Measurements from ENCODE around the gene NPR1. TPM values are rescaled to one million over a fixed set of nuclear protein-coding genes. Genes with fewer than 3 reads are reported as not detected.

The NPR1 gene
- total RNA-seq, 2 donors from 2014 or later: 2.3 to 3.6 TPM

GRCh38 chr1:153684892-153685291, 6.4 kb downstream of the NPR1 start:
- H3K9ac ChIP-seq (ENCODE audit: low read depth in 2 of 2, low read length in 2 of 2): no peak overlapping the region
- no peak overlapping the region for H3K27ac ChIP-seq
- H3K9me3 ChIP-seq: no peaks in the 10 kb centered on the region
- intact Hi-C loops (cut with DNase I): no loop called here
- H3K36me3 ChIP-seq: no peaks in the 10 kb centered on the region
- TF ChIP-seq CTCF (IDR thresholded peaks at IDR 0.05): no peak
- no peaks in the 10 kb centered on the region for H3K27me3 ChIP-seq
- H3K4me3 ChIP-seq: no peak overlapping the region
- no peaks in the 10 kb centered on the region for H3K4me1 ChIP-seq
- no peak for DNase-seq

GRCh38 chr1:153685544-153686340, 7.3 kb downstream of the NPR1 start:
- no peaks in the 10 kb centered on the region for H3K9me3 ChIP-seq
- no peak overlapping the region for H3K27ac ChIP-seq
- no peaks in the 10 kb centered on the region for H3K36me3 ChIP-seq
- H3K4me1 ChIP-seq: no peaks in the 10 kb centered on the region
- H3K4me3 ChIP-seq: no peak overlapping the region
- no peak for TF ChIP-seq CTCF (IDR thresholded peaks at IDR 0.05)
- no peak for DNase-seq
- H3K9ac ChIP-seq (ENCODE audit: low read depth in 2 of 2, low read length in 2 of 2): no peak overlapping the region
- intact Hi-C loops (cut with DNase I): no loop called here
- no peaks in the 10 kb centered on the region for H3K27me3 ChIP-seq

GRCh38 chr1:153687346-153688125, 9.0 kb downstream of the NPR1 start:
- intact Hi-C loops (cut with DNase I): no loop called here
- TF ChIP-seq CTCF (IDR thresholded peaks at IDR 0.05): no peak
- Histone ChIP-seq H3K4me1 (no peaks in the 10 kb centered on the region), H3K4me3 (no peak overlapping the region), H3K36me3 (no peaks in the 10 kb centered on the region), H3K27ac (no peak overlapping the region), H3K27me3 (no peaks in the 10 kb centered on the region), H3K9ac (ENCODE audit: low read depth in 2 of 2, low read length in 2 of 2) (no peak overlapping the region), H3K9me3 (no peaks in the 10 kb centered on the region)
- no peak for DNase-seq

GRCh38 chr1:153688276-153688675, 9.8 kb downstream of the NPR1 start:
- Histone ChIP-seq H3K27ac (no peak overlapping the region), H3K36me3 (no peaks in the 10 kb centered on the region), H3K9me3 (no peaks in the 10 kb centered on the region), H3K9ac (ENCODE audit: low read depth in 2 of 2, low read length in 2 of 2) (no peak overlapping the region), H3K27me3 (no peaks in the 10 kb centered on the region), H3K4me1 (no peaks in the 10 kb centered on the region), H3K4me3 (no peak overlapping the region)
- TF ChIP-seq CTCF (IDR thresholded peaks at IDR 0.05): no peak
- no peak for DNase-seq
- intact Hi-C loops (cut with DNase I): no loop called here

- no peak for TF ChIP-seq CTCF (IDR thresholded peaks at IDR 0.05)
- H3K4me3 ChIP-seq: no peak overlapping the region
- H3K4me1 ChIP-seq: no peaks in the 10 kb centered on the region
- no peak for DNase-seq
- H3K36me3 ChIP-seq: no peaks in the 10 kb centered on the region
- no peaks in the 10 kb centered on the region for H3K9me3 ChIP-seq
- H3K27ac ChIP-seq: no peak overlapping the region
- no peaks in the 10 kb centered on the region for H3K27me3 ChIP-seq
- intact Hi-C loops (cut with DNase I): no loop called here
- H3K9ac ChIP-seq (ENCODE audit: low read depth in 2 of 2, low read length in 2 of 2): no peak overlapping the region
Measured at GRCh38 chr1:153688736-153689328, 10.3 kb downstream of the NPR1 start.
